ENCODE results near the gene RERGL.
A peak's percentile ranks its signal among the peaks of the same experiment; 100 is the strongest.
"Not testable (repeated sequence)": the region's sequence is repeated elsewhere in the genome, so short reads cannot be mapped to it uniquely, and the experiment has no call there.

RERGL gene

DNA sequence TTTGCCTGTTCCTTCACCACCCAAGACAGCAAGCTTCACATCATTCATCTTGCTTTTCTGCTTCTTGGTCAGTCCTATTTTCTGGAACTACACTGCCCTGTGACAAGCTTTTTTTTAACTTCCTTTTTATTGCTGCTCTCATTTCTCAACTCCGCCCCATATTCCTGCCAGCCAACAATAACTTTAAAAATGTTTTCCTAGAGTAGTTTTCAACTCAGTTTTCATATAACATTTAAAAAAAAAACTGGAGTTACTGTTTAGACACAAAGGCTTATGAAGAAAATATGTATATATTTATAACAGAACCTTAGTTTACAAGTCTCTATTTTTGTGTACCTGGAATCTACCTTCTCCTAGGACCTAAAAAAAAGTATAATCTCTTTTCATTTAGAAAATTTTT lies at the start of gene RERGL:
Gene RERGL (minus strand): TSS at position 101 of the 400 bp plus-strand sequence. CDS start 53 bp downstream, at position 48.
- DNase-seq, result no peak

- no peak for DNase-seq
Observed at GRCh38 chr12:18139254-18139653, 49.3 kb upstream of the RERGL start.

- DNase-seq, result no peak
Observed at GRCh38 chr12:18135509-18135908, 45.5 kb upstream of the RERGL start.

- no peak for DNase-seq
Observed at GRCh38 chr12:18135086-18135485, 45.1 kb upstream of the RERGL start.

DNA sequence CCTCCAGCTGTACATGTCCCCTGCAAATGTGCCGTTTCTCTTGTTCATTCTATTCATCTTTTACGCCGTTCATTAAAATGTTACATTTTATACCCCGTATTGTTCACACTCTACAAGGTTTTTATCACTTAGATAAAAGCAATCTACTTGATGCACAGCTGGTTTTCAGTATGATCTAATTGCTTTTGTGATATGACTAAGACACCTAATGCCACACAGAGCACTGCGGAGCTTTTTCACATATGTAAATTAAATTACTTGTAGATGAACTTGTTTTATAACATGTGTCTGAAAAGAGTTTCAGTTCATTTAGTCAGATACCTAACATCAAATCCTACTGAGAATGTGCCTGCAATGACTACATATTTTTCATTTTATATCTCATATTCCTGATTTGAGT lies 40.9 kb upstream of the RERGL start:
- no peak for DNase-seq

GRCh38 chr12:18123707-18124106 lies 33.7 kb upstream of the RERGL start:
- no peak for DNase-seq

GRCh38 chr12:18120899-18121298 lies 30.9 kb upstream of the RERGL start:
- no peak for DNase-seq

GRCh38 chr12:18108611-18109010 lies 18.6 kb upstream of the RERGL start:
- no peak for DNase-seq

- DNase-seq, result no peak
Observed at GRCh38 chr12:18103624-18104023, 13.6 kb upstream of the RERGL start.

DNA sequence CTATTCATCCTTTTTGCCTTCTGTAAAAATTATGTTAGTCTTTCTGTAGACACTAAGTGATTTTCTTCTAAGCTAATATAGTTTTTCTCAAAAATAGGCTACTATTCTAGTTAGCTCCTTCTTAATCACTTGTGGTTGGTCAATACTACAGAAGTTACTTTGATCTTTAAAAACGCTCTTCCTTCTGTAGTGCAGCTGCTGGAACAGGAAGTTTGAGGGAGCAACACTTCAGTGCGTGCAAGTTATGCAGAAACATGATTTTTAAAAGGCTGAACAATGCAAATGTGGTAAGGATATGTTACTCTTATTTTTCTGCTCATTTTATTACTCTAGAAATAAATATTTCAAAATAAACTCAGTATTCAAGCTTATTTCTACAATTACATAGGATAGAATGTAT lies 11.1 kb upstream of the RERGL start:
- DNase-seq, result no peak

GRCh38 chr12:18084080-18084479 lies 5.9 kb downstream of the RERGL start:
- no peak for DNase-seq

- DNase-seq, result no peak
Observed at GRCh38 chr12:18079541-18080246, 10.3 kb downstream of the RERGL start.

DNA sequence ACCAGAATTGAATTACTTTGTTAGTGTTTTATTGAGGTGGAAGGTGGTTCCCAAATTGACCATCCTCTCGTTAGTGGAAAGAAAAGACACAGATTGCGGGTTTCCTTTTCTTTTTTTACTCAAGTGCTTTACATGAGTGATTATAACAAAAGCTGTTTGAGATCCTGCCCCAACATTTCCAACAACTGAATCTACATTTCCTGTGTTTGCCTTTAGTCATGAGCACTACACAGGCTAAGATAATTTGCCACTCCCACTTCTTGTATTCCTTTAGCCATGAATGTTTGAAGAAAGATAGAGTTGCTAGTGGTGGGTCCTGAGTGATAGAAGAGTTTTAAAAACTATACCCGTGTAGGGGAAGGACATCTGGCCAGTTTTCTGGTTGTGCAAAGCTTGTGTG lies 16.0 kb downstream of the RERGL start:
- peak; percentile 10 for DNase-seq

DNA sequence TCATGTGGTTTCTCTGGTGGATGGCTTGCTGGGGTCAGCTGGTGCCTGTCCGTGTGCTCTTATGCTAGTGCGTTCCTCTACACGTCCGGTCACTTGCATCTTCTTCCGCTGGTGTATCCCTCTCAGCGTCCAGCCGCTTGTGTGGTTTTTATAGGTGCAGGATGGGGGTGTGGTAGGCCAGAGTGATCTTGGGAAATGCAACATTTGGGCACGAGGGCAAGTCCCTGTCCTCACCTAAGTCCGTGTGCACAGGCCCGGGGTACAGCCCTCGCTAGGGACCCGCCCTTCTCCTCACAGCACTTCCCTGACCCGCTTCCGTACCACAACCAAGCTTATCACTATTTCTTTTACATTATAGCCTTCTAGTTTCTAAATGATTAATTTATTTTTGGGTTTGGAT lies 17.3 kb downstream of the RERGL start:
- no peak for DNase-seq

DNA sequence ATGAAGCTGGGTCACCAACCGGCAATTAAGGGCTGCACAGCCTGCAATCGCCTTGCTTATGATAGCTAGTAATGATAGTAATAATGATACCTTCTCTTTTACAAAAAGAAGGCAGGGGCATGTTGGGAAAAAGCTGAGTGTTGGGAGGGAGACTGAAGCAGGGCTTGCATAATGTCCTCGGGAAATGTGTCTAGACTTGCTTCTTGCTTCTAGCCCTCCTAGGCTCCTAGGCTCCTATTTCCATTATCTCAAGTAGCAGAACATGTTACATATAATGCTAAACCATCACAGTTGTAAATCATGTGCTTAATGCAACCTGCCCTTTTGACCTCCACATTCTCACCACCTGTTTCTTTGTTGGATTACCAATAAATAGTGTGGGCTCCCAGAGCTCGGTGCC lies 18.7 kb downstream of the RERGL start:
- no peak for DNase-seq

GRCh38 chr12:18068355-18068754 lies 21.6 kb downstream of the RERGL start:
- DNase-seq, result no peak

- no peak for DNase-seq
Observed at GRCh38 chr12:18066666-18067065, 23.3 kb downstream of the RERGL start.

- DNase-seq, result not testable (repeated sequence)
Observed at GRCh38 chr12:18062867-18063266, 27.1 kb downstream of the RERGL start.

- no peak for DNase-seq
Observed at GRCh38 chr12:18057051-18057450, 32.9 kb downstream of the RERGL start.

DNA sequence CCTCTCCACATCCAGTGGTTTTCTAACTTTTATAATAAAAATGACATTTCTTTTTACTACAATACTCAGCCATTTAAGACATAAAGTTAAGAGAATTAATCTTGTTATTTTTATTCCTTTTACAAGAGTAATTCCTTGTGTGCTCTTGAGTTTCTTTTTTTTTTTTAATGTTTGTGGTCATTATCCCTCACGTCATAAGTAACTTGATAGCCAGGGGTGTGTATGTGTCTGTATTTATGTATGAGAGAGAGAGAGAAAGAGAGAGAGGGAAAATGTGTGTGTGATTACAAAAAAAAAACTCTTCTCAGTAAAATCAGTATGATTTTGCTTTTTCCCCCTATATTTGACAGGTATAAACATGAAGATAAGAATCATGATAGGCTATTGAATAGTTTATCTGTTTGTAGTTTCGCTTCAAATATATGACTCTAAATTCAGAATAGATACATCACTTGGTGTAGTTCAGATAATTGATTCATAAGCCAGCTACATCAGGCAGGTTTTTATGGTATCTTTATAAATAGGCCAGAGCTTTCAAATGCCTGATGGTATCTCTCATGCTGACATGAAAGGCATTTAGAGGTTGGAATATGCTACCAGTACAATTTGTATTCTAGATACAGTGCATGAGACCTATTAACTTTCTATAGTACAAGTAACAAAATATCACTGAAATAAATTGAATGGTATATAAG lies 34.9 kb downstream of the RERGL start:
- DNase-seq, result no peak

GRCh38 chr12:18045446-18045992 lies 44.5 kb downstream of the RERGL start:
- DNase-seq, result no peak

GRCh38 chr12:18040060-18040742 lies 49.8 kb downstream of the RERGL start:
- DNase-seq, result not testable (repeated sequence)
